ENCODE results near the gene RRP1B.

- TF ChIP-seq EZH2 (conservative IDR thresholded peaks at IDR 0.05; ENCODE audit: low read depth, low read length) (no peak), TARDBP (CRISPR knock-in tag; IDR thresholded peaks at IDR 0.05) (no peak), ZBTB26 (CRISPR knock-in tag; IDR thresholded peaks at IDR 0.05; ENCODE audit: borderline replicate concordance) (no peak), ZNF280D (CRISPR knock-in tag; IDR thresholded peaks at IDR 0.05) (no peak), ZBTB34 (CRISPR knock-in tag; IDR thresholded peaks at IDR 0.05) (no peak), MAFF (IDR thresholded peaks at IDR 0.05; ENCODE audit: low read depth, low read length) (no peak), ZNF329 (CRISPR knock-in tag; IDR thresholded peaks at IDR 0.05; ENCODE audit: low read depth) (no peak), ZBTB44 (CRISPR knock-in tag; IDR thresholded peaks at IDR 0.05) (no peak), SRSF1 (optimal IDR thresholded peaks at IDR 0.05; ENCODE audit: low read depth, low read length) (no peak), TAF1 (CRISPR knock-in tag; IDR thresholded peaks at IDR 0.05) (no peak), ZNF101 (CRISPR knock-in tag; IDR thresholded peaks at IDR 0.05; ENCODE audit: borderline replicate concordance, low read depth) (no peak), CTCF (CRISPR knock-in tag; IDR thresholded peaks at IDR 0.05) (no peak)
These were observed 40.4 kb upstream of the RRP1B start for GRCh38 chr21:43618940-43619339.
